Natural killer cell (primary cell): ENCODE results near the gene ALG14. TPM values are rescaled to one million over a fixed set of nuclear protein-coding genes. Genes with fewer than 3 reads are reported as not detected.

Experiments
- ATAC-seq, 3 donors: fragments of 150-1000 bp in 2 of 3; fragments of 200-7000 bp in 1 of 3; cut with Tn5 transposase; 1 replicate in 1 of 3; 2 replicates in 2 of 3; pipeline ENCODE4 v1.10.0; 2021; ENCODE audit warnings: mild to moderate bottlenecking in 2 of 3, moderate library complexity in 2 of 3
- DNase-seq, 2 donors: peaks; one replicate each; pipeline versions ENCODE4 v3.0.0 to v3.0.0-alpha.2; 2013 to 2021; ENCODE audit warnings: mixed read lengths in 1 of 2
- H3K27ac ChIP-seq: one replicate; pipeline ENCODE4 v1.5.1; 2013; ENCODE audit warnings: mild to moderate bottlenecking, low read length
- H3K27me3 ChIP-seq: one replicate; pipeline ENCODE4 v1.6.1; 2013; ENCODE audit warnings: low read length; ENCODE audit not compliant: control insufficient read depth, insufficient read depth
- H3K36me3 ChIP-seq: one replicate; pipeline ENCODE4 v1.6.1; 2013; ENCODE audit warnings: low read length; ENCODE audit not compliant: control insufficient read depth, insufficient read depth
- H3K4me1 ChIP-seq: one replicate; pipeline ENCODE4 v1.6.1; 2013; ENCODE audit warnings: low read length; ENCODE audit not compliant: control insufficient read depth, insufficient read depth
- H3K4me3 ChIP-seq: one replicate; pipeline ENCODE4 v1.5.1; 2013; ENCODE audit warnings: low read length
- H3K9me3 ChIP-seq: one replicate; pipeline ENCODE4 v1.6.1; 2013; ENCODE audit warnings: low read length; ENCODE audit not compliant: control insufficient read depth, insufficient read depth
- H3K27ac Mint-ChIP-seq, 2 donors: one replicate each; pipeline ENCODE4 v1.8.0; 2022; ENCODE audit warnings: mild to moderate bottlenecking in 2 of 2, mixed read lengths in 2 of 2, moderate library complexity in 1 of 2
- H3K27me3 Mint-ChIP-seq, 2 donors: one replicate each; pipeline ENCODE4 v1.8.0; 2022; ENCODE audit warnings: low read depth in 2 of 2, mixed read lengths in 2 of 2
- H3K36me3 Mint-ChIP-seq: one replicate; pipeline ENCODE4 v1.8.0; 2022; ENCODE audit warnings: mixed read lengths
- H3K4me1 Mint-ChIP-seq, 2 donors: one replicate each; pipeline ENCODE4 v1.8.0; 2022; ENCODE audit warnings: mixed read lengths in 2 of 2
- H3K4me3 Mint-ChIP-seq: one replicate; pipeline ENCODE4 v1.8.0; 2022; ENCODE audit warnings: mild to moderate bottlenecking, moderate library complexity, mixed read lengths
- H3K9me3 Mint-ChIP-seq, 2 donors: one replicate each; pipeline ENCODE4 v1.8.0; 2022; ENCODE audit warnings: mixed read lengths in 2 of 2
- CTCF ChIP-seq: fragments of 200-600 bp; IDR thresholded peaks from one replicate; pipeline ENCODE4 v1.8.0; 2022; ENCODE audit warnings: antibody characterized with exemption
- WGBS: methylation state at CpG from one replicate; pipeline ENCODE4 v1.1.7; 2013; ENCODE audit warnings: missing lambda C conversion rate; ENCODE audit not compliant: insufficient coverage; 5-methylcytosine and 5-hydroxymethylcytosine counted together
- intact Hi-C: fragments of 100-400 bp; cut with micrococcal nuclease; formaldehyde crosslinking; loops from one replicate; pipeline ENCODE4 v1.14.2; 2022
- total RNA-seq, 4 donors: library from RNA; stranded (reverse); fragments of 120-200 nt in 1 of 4; gene quantifications; one replicate each; pipeline versions ENCODE4 v1.2.3 to v1.2.4, GENCODE V29; 2013 to 2022

ALG14 gene
- total RNA-seq, 3 donors from 2014 or later (not counting 1 experiment from before 2014, with no cell fraction given), result 0.48 to 2.3 (median 1.1) TPM

DNA sequence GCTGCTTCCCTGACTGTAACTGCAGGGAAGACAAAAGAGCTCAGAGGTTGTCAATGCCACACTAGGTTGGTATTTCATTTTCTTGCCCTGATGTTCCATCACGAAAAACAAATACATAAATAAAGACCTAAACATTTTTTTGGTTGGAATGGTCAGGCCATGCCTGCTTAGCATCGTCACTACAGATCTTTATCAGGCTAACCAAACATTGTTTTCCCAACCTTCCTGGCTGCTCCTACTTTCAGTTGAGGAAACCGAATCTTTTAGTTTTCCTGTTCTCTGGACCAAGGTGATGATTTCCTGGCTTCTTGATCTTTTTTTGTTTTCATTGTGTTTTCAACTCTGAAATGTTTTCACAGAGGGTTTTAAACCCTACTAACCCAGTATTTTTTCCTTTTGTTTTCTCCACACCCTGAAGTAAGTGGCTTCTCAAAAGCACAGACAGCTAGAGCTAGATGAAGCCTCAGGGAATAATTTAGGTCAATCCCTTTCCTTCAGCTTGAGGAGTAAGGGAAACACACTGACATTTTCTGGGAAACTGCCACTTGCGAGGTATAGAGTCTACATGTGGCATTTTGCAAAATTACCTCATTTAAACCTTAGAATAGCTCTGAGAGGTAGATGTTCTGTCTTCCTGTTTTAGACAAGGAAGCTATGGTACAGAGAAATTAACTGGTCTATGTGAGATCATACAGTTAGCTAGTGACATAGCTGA lies 78.7 kb downstream of the ALG14 start:
- DNase-seq (no peak), ATAC-seq (no peak)
- H3K27ac ChIP-seq, result no peak overlapping the region
- Mint-ChIP-seq H3K27me3 (no peaks in the 10 kb centered on the region), H3K36me3 (no peaks in the 10 kb centered on the region), H3K4me1 (no peaks in the 10 kb centered on the region), H3K27ac (no peak overlapping the region), H3K9me3 (no peaks in the 10 kb centered on the region), H3K4me3 (no peak overlapping the region)
- no peak overlapping the region for H3K4me3 ChIP-seq
- H3K4me1 ChIP-seq, result no peaks in the 10 kb centered on the region
- no peaks in the 10 kb centered on the region for H3K9me3 ChIP-seq
- TF ChIP-seq CTCF, result no peak
- intact Hi-C loops, result no loop called here
- H3K36me3 ChIP-seq, result no peaks in the 10 kb centered on the region
- 88% methylated on average over 3 of the region's 4 CpGs for WGBS
- H3K27me3 ChIP-seq, result no peaks in the 10 kb centered on the region

DNA sequence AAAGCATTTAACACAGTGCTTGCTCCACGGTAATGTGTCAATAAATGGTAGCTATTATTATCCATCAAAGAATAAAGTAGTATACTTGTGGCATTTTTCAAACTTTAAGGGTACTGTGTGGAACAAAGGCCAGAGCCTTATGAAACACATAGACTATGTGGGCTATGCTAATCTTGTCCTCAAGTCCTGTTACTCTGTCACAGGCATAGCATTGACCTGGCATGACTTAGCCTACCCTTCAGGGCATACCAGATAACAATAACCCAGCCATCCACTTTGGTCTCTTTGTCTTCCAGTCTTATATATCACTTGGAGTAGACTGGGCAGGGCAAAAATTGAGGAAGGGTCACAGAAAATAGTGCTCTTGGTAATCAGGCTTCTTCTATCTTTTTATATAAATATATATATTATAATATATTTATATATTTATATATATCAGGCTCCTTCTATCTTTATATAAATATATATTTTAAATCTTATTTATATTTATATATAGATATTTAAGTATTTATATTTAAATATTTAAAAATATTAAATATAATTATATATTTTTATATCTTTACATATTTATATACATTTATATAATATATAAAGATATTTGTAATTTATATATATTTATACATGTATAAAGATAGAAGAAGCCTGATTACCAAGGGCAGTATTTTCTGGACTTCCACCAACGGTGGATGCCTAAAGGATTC lies 79.7 kb downstream of the ALG14 start:
- H3K9me3 ChIP-seq, result no peaks in the 10 kb centered on the region
- H3K4me1 ChIP-seq, result no peaks in the 10 kb centered on the region
- Mint-ChIP-seq H3K36me3 (no peaks in the 10 kb centered on the region), H3K27me3 (no peaks in the 10 kb centered on the region), H3K27ac (no peak overlapping the region), H3K4me1 (peaks cover 0 to 4% of the 10 kb centered on the region in 2 donors), H3K9me3 (no peaks in the 10 kb centered on the region), H3K4me3 (no peak overlapping the region)
- TF ChIP-seq CTCF, result no peak
- no peak for DNase-seq
- intact Hi-C loops, result no loop called here
- H3K27me3 ChIP-seq, result no peaks in the 10 kb centered on the region
- H3K27ac ChIP-seq, result no peak overlapping the region
- 100% methylated on average over 1 of the region's 2 CpGs for WGBS
- H3K4me3 ChIP-seq, result no peak overlapping the region
- no peak for ATAC-seq
- H3K36me3 ChIP-seq, result no peaks in the 10 kb centered on the region

- ATAC-seq, result no peak
- 88% methylated on average over 5 of the region's 5 CpGs for WGBS
- H3K4me3 Mint-ChIP-seq, result no peak overlapping the region
Measured at GRCh38 chr1:94992161-94992560, 80.6 kb downstream of the ALG14 start.

More at GRCh38 chr1:94992161-94992560, 80.6 kb downstream of the ALG14 start:
- no peak overlapping the region for H3K4me3 ChIP-seq
- H3K27ac Mint-ChIP-seq, result no peak overlapping the region
- H3K4me1 ChIP-seq, result no peaks in the 10 kb centered on the region
- DNase-seq, result no peak
- intact Hi-C loops, result no loop called here
- H3K27me3 ChIP-seq, result no peaks in the 10 kb centered on the region
- TF ChIP-seq CTCF, result no peak
- no peaks in the 10 kb centered on the region for H3K9me3 ChIP-seq
- H3K36me3 ChIP-seq, result no peaks in the 10 kb centered on the region
- no peaks in the 10 kb centered on the region for H3K27me3 Mint-ChIP-seq
- no peaks in the 10 kb centered on the region for H3K9me3 Mint-ChIP-seq
- no peak overlapping the region for H3K27ac ChIP-seq
- H3K4me1 Mint-ChIP-seq, result peaks cover 0 to 4% of the 10 kb centered on the region in 2 donors
- H3K36me3 Mint-ChIP-seq, result no peaks in the 10 kb centered on the region
